ENCODE results near the gene KLK1. TPM values are rescaled to one million over a fixed set of nuclear protein-coding genes. Genes with fewer than 3 reads are reported as not detected.

Gene KLK1
- total RNA-seq, 4 donors from 2014 or later: 0.68 TPM; not detected in 3

- TF ChIP-seq, protein P1, sequence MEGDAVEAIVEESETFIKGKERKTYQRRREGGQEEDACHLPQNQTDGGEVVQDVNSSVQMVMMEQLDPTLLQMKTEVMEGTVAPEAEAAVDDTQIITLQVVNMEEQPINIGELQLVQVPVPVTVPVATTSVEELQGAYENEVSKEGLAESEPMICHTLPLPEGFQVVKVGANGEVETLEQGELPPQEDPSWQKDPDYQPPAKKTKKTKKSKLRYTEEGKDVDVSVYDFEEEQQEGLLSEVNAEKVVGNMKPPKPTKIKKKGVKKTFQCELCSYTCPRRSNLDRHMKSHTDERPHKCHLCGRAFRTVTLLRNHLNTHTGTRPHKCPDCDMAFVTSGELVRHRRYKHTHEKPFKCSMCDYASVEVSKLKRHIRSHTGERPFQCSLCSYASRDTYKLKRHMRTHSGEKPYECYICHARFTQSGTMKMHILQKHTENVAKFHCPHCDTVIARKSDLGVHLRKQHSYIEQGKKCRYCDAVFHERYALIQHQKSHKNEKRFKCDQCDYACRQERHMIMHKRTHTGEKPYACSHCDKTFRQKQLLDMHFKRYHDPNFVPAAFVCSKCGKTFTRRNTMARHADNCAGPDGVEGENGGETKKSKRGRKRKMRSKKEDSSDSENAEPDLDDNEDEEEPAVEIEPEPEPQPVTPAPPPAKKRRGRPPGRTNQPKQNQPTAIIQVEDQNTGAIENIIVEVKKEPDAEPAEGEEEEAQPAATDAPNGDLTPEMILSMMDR (IDR thresholded peaks at IDR 0.05; ENCODE audit: low read depth): no peak
These were observed 38.9 kb downstream of the KLK1 start for GRCh38 chr19:50784710-50785109.

DNA sequence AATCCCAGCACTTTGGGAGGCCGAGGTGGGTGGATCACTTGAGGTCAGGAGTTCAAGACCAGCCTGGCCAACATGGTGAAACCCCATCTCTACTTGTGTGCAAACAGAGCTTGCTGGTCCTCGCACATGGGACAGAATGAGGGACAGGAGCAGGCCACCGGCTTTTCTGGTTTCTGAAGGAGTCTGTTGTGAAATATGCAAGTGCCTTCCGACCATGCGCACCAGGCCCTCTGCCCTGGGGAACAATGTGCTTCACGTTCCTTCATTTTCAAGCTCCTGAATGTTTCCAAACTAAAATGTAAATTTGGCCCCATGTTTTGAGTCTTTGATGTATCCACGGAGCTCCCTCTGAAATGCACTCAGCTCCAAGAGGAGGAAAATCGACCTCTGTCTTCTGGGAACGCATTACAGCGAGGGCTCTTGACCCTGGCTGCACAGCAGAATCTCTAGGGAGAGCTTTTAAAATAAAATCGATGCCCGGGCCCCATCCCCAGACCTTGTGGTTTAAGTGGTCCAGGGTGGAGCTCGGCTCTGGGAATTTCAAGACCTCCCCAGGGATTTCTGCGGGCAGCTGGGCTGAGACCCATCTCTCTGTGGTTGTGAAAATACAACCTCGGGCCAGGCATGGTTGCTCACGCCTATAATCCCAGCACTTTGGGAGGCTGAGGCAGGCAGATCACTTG, 42.7 kb downstream of the KLK1 start:
- TF ChIP-seq, protein P1 (IDR thresholded peaks at IDR 0.05; ENCODE audit: low read depth): no peak

DNA sequence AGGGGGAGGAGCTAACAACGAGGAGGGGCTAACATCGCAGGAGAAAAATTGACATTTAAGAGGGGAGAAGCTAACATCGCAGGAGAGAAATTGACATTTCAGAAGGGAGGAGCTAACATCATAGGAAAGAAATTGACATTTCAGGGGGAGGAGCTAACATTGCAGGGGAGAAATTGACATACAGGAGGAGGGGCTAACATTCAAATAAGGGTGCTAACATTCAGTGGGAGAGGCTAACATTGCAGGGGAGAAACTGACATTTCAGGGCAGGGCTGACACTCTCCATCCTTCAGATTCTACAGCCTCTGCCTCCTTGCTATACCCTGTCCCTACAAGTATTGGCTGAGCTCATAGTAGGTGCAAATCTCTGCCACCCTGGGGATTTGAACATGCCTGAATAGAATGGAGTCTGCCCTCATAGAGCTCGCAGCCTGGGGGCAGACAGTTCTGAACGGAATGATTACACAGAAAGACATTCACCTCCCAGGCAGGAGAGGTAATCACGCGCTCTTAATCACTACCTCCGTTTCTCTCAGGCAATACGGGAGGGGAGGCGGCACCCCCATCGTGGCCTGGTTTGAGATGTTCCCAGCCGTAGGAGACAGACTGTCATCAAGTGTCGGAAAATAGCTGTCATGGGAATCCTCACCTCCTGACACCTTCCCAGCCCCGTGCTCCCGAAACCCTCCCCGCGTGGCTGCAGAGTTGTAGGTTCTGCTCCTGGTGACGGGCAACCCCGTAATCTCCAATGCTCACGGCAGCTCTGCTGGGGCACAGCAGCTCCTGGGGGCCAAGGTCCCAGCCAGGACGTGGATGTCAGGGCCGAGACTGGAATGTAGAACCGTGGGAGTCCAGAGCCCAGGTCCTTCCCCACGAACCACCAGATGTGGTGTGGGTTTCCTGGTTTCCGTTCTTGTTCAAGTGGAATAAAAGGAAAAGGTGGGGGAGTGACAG, 43.8 kb downstream of the KLK1 start:
- TF ChIP-seq, protein P1 (IDR thresholded peaks at IDR 0.05; ENCODE audit: low read depth): no peak

- TF ChIP-seq, protein P1 (IDR thresholded peaks at IDR 0.05; ENCODE audit: low read depth): no peak
These were observed 44.6 kb downstream of the KLK1 start for GRCh38 chr19:50778906-50779430.

- TF ChIP-seq, protein P1 (IDR thresholded peaks at IDR 0.05; ENCODE audit: low read depth): no peak
These were observed 45.7 kb downstream of the KLK1 start for GRCh38 chr19:50777830-50778303.

GRCh38 chr19:50777261-50777660, 46.3 kb downstream of the KLK1 start:
- TF ChIP-seq, protein P1 (IDR thresholded peaks at IDR 0.05; ENCODE audit: low read depth): no peak

DNA sequence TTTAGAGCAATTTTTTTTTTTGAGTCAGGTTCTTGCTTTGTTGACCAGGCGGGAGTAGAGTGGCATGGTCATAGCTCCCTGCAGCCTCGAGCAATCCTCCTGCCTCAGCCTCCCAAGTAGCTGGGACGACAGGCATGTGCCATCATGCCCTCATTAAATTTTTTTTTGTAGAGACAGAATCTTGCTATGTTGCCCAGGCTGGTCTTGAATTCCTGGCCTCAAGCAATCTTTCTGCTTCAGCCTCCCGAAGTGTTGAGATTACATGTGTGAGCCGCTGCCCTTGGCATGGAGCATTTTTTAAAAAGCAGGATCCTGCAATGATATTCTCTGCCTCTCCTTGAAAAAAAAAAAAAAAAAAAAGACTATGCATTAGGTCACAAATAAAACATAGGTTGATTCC, 47.5 kb downstream of the KLK1 start:
- TF ChIP-seq, protein P1 (IDR thresholded peaks at IDR 0.05; ENCODE audit: low read depth): no peak

All from subcutaneous adipose tissue (tissue), 4 donors.